Measurements from ENCODE around the gene MYO1E. TPM values are rescaled to one million over a fixed set of nuclear protein-coding genes. Genes with fewer than 3 reads are reported as not detected.

MYO1E gene
- total RNA-seq, 1 donor from 2014 or later: 71.3 TPM

GRCh38 chr15:59191855-59192237, 180.8 kb downstream of the MYO1E start:
- Mint-ChIP-seq H3K27me3 (ENCODE audit: low read depth) (peaks cover 2% of the 10 kb centered on the region), H3K4me1 (ENCODE audit: low read depth) (no peaks in the 10 kb centered on the region), H3K36me3 (ENCODE audit: low read depth) (peaks cover 41% of the 10 kb centered on the region), H3K4me3 (ENCODE audit: low read depth) (no peak overlapping the region), H3K9me3 (no peaks in the 10 kb centered on the region), H3K27ac (no peak overlapping the region)
- no peak for DNase-seq (ENCODE audit: low spot score)
- intact Hi-C loops (cut with micrococcal nuclease): no loop called here

GRCh38 chr15:59190291-59190690, 182.4 kb downstream of the MYO1E start:
- Mint-ChIP-seq H3K4me3 (ENCODE audit: low read depth) (no peak overlapping the region), H3K9me3 (no peaks in the 10 kb centered on the region), H3K4me1 (ENCODE audit: low read depth) (no peaks in the 10 kb centered on the region), H3K36me3 (ENCODE audit: low read depth) (peaks cover 32% of the 10 kb centered on the region), H3K27ac (no peak overlapping the region), H3K27me3 (ENCODE audit: low read depth) (peaks cover 2% of the 10 kb centered on the region)
- DNase-seq (ENCODE audit: low spot score): no peak
- intact Hi-C loops (cut with micrococcal nuclease): no loop called here

- Mint-ChIP-seq H3K4me1 (ENCODE audit: low read depth) (no peaks in the 10 kb centered on the region), H3K27me3 (ENCODE audit: low read depth) (peaks cover 2% of the 10 kb centered on the region), H3K27ac (no peak overlapping the region), H3K9me3 (no peaks in the 10 kb centered on the region), H3K36me3 (ENCODE audit: low read depth) (peaks cover 34% of the 10 kb centered on the region), H3K4me3 (ENCODE audit: low read depth) (no peak overlapping the region)
- intact Hi-C loops (cut with micrococcal nuclease): no loop called here
- DNase-seq (ENCODE audit: low spot score): no peak
Observed at GRCh38 chr15:59189241-59189640, 183.4 kb downstream of the MYO1E start.

GRCh38 chr15:59186501-59186900, 186.2 kb downstream of the MYO1E start:
- no peak overlapping the region for H3K4me3 Mint-ChIP-seq (ENCODE audit: low read depth)
- peaks cover 2% of the 10 kb centered on the region for H3K27me3 Mint-ChIP-seq (ENCODE audit: low read depth)
- no peak for DNase-seq (ENCODE audit: low spot score)
- intact Hi-C loops (cut with micrococcal nuclease): no loop called here
- no peak overlapping the region for H3K27ac Mint-ChIP-seq
- H3K4me1 Mint-ChIP-seq (ENCODE audit: low read depth): no peaks in the 10 kb centered on the region
- peaks cover 50% of the 10 kb centered on the region for H3K36me3 Mint-ChIP-seq (ENCODE audit: low read depth)
- H3K9me3 Mint-ChIP-seq: peaks cover 13% of the 10 kb centered on the region

GRCh38 chr15:59185725-59186124, 186.9 kb downstream of the MYO1E start:
- H3K9me3 Mint-ChIP-seq: peaks cover 19% of the 10 kb centered on the region
- peaks cover 2% of the 10 kb centered on the region for H3K27me3 Mint-ChIP-seq (ENCODE audit: low read depth)
- intact Hi-C loops (cut with micrococcal nuclease): no loop called here
- H3K4me1 Mint-ChIP-seq (ENCODE audit: low read depth): no peaks in the 10 kb centered on the region
- no peak for DNase-seq (ENCODE audit: low spot score)
- no peak overlapping the region for H3K4me3 Mint-ChIP-seq (ENCODE audit: low read depth)
- H3K36me3 Mint-ChIP-seq (ENCODE audit: low read depth): peaks cover 52% of the 10 kb centered on the region
- H3K27ac Mint-ChIP-seq: no peak overlapping the region

- no peak overlapping the region for H3K27ac Mint-ChIP-seq
- H3K9me3 Mint-ChIP-seq: peaks cover 19% of the 10 kb centered on the region
- no peak for DNase-seq (ENCODE audit: low spot score)
- peaks cover 55% of the 10 kb centered on the region for H3K36me3 Mint-ChIP-seq (ENCODE audit: low read depth)
- H3K4me1 Mint-ChIP-seq (ENCODE audit: low read depth): peaks cover 13% of the 10 kb centered on the region
- intact Hi-C loops (cut with micrococcal nuclease): no loop called here
- no peak overlapping the region for H3K4me3 Mint-ChIP-seq (ENCODE audit: low read depth)
- H3K27me3 Mint-ChIP-seq (ENCODE audit: low read depth): peaks cover 6% of the 10 kb centered on the region
Observed at GRCh38 chr15:59180945-59181600, 191.6 kb downstream of the MYO1E start.

GRCh38 chr15:59179717-59180116, 193.0 kb downstream of the MYO1E start:
- H3K27me3 Mint-ChIP-seq (ENCODE audit: low read depth): peaks cover 6% of the 10 kb centered on the region
- intact Hi-C loops (cut with micrococcal nuclease): loop anchor here (5.0 to 10.0 kb wide), 2 partner anchors 115 to 193 kb away; partner anchors contain the start of gene MYO1E
- peaks cover 19% of the 10 kb centered on the region for H3K9me3 Mint-ChIP-seq
- no peak overlapping the region for H3K27ac Mint-ChIP-seq
- peaks cover 52% of the 10 kb centered on the region for H3K36me3 Mint-ChIP-seq (ENCODE audit: low read depth)
- H3K4me1 Mint-ChIP-seq (ENCODE audit: low read depth): peaks cover 17% of the 10 kb centered on the region
- no peak overlapping the region for H3K4me3 Mint-ChIP-seq (ENCODE audit: low read depth)
- DNase-seq (ENCODE audit: low spot score): no peak

- Mint-ChIP-seq H3K4me3 (ENCODE audit: low read depth) (no peak overlapping the region), H3K27me3 (ENCODE audit: low read depth) (peaks cover 6% of the 10 kb centered on the region), H3K27ac (no peak overlapping the region), H3K9me3 (peaks cover 19% of the 10 kb centered on the region), H3K36me3 (ENCODE audit: low read depth) (peaks cover 45% of the 10 kb centered on the region), H3K4me1 (ENCODE audit: low read depth) (peaks cover 17% of the 10 kb centered on the region)
- intact Hi-C loops (cut with micrococcal nuclease): loop anchor here (5.0 to 10.0 kb wide), 2 partner anchors 117 to 194 kb away; partner anchors contain the start of gene MYO1E
- DNase-seq (ENCODE audit: low spot score): no peak
Observed at GRCh38 chr15:59178151-59178695, 194.4 kb downstream of the MYO1E start.

GRCh38 chr15:59177317-59177660, 195.4 kb downstream of the MYO1E start:
- peaks cover 17% of the 10 kb centered on the region for H3K4me1 Mint-ChIP-seq (ENCODE audit: low read depth)

GRCh38 chr15:59176653-59177316, 195.9 kb downstream of the MYO1E start:
- H3K9me3 Mint-ChIP-seq: peaks cover 9% of the 10 kb centered on the region
- no peak overlapping the region for H3K27ac Mint-ChIP-seq
- intact Hi-C loops (cut with micrococcal nuclease): loop anchor here (5.0 to 10.0 kb wide), 2 partner anchors 118 to 196 kb away; partner anchors contain the start of gene MYO1E
- H3K4me1 Mint-ChIP-seq (ENCODE audit: low read depth): peaks cover 17% of the 10 kb centered on the region
- no peak overlapping the region for H3K4me3 Mint-ChIP-seq (ENCODE audit: low read depth)
- peaks cover 6% of the 10 kb centered on the region for H3K27me3 Mint-ChIP-seq (ENCODE audit: low read depth)
- peaks cover 38% of the 10 kb centered on the region for H3K36me3 Mint-ChIP-seq (ENCODE audit: low read depth)
- no peak for DNase-seq (ENCODE audit: low spot score)

More at GRCh38 chr15:59177317-59177660, 195.4 kb downstream of the MYO1E start:
- no peak overlapping the region for H3K4me3 Mint-ChIP-seq (ENCODE audit: low read depth)
- H3K36me3 Mint-ChIP-seq (ENCODE audit: low read depth): peaks cover 38% of the 10 kb centered on the region
- no peak for DNase-seq (ENCODE audit: low spot score)
- H3K27me3 Mint-ChIP-seq (ENCODE audit: low read depth): peaks cover 6% of the 10 kb centered on the region
- intact Hi-C loops (cut with micrococcal nuclease): loop anchor here (5.0 to 10.0 kb wide), 2 partner anchors 118 to 195 kb away; partner anchors contain the start of gene MYO1E
- H3K27ac Mint-ChIP-seq: no peak overlapping the region
- peaks cover 12% of the 10 kb centered on the region for H3K9me3 Mint-ChIP-seq

GRCh38 chr15:59174835-59175831, 197.5 kb downstream of the MYO1E start:
- peak; percentile 22 for DNase-seq (ENCODE audit: low spot score)
- Mint-ChIP-seq H3K9me3 (no peaks in the 10 kb centered on the region), H3K4me1 (ENCODE audit: low read depth) (peaks cover 16% of the 10 kb centered on the region), H3K27ac (no peak overlapping the region), H3K36me3 (ENCODE audit: low read depth) (peaks cover 36% of the 10 kb centered on the region), H3K27me3 (ENCODE audit: low read depth) (peaks cover 6% of the 10 kb centered on the region), H3K4me3 (ENCODE audit: low read depth) (no peak overlapping the region)
- intact Hi-C loops (cut with micrococcal nuclease): loop anchor here (2.0 to 10.0 kb wide), 3 partner anchors 120 to 318 kb away; partner anchors contain the start of gene MYO1E

- no peak overlapping the region for H3K27ac Mint-ChIP-seq
- peaks cover 18% of the 10 kb centered on the region for H3K4me1 Mint-ChIP-seq (ENCODE audit: low read depth)
- no peaks in the 10 kb centered on the region for H3K9me3 Mint-ChIP-seq
- intact Hi-C loops (cut with micrococcal nuclease): loop anchor here (2.0 to 10.0 kb wide), 2 partner anchors 121 to 319 kb away; no protein-coding TSS in a partner anchor
- peaks cover 6% of the 10 kb centered on the region for H3K27me3 Mint-ChIP-seq (ENCODE audit: low read depth)
- DNase-seq (ENCODE audit: low spot score): no peak
- H3K36me3 Mint-ChIP-seq (ENCODE audit: low read depth): peaks cover 40% of the 10 kb centered on the region
- H3K4me3 Mint-ChIP-seq (ENCODE audit: low read depth): no peak overlapping the region
Observed at GRCh38 chr15:59174151-59174834, 198.4 kb downstream of the MYO1E start.

Measured in activated T-helper 2 cell treated with anti-CD3 and anti-CD28 coated beads, Interferon-gamma antibody, Interleukin-2, Interleukin-4, amounts not matched to agents 10 μg/mL and 5 μg/mL and 100 μg/mL, durations not matched to agents 14 hours and 24 hours and 36 hours (primary cell).